Naive thymus-derived CD4-positive, alpha-beta T cell (primary cell): ENCODE results near the gene ADNP2. TPM values are rescaled to one million over a fixed set of nuclear protein-coding genes. Genes with fewer than 3 reads are reported as not detected.

Experiments used
- ATAC-seq: fragments of 150-1000 bp; cut with Tn5 transposase; 2 replicates; pipeline ENCODE4 v1.10.0; 2021; ENCODE audit warnings: mild to moderate bottlenecking, moderate library complexity
- CTCF ChIA-PET: fragments of 350-600 bp; sonication (Branson Sonifier 250); formaldehyde crosslinking; loops from one replicate; lab custom pipeline; 2021; ENCODE audit warnings: antibody characterized with exemption; lab: Charles Lee
- POLR2A ChIA-PET: fragments of 350-600 bp; sonication (Branson Sonifier 250); formaldehyde crosslinking; loops from one replicate; lab custom pipeline; 2021; ENCODE audit warnings: antibody characterized with exemption, inconsistent platforms; lab: Charles Lee
- DNase-seq, 9 donors: peaks; one replicate each; pipeline versions ENCODE4 v3.0.0 to v3.0.0-alpha.2; 2020 to 2022; ENCODE audit warnings: mixed read lengths in 1 of 9
- H3K27ac ChIP-seq: one replicate; pipeline ENCODE4 v1.7.0; 2013; ENCODE audit warnings: mild to moderate bottlenecking, low read depth, low read length, moderate library complexity
- H3K27me3 ChIP-seq, 2 donors: one replicate each; pipeline ENCODE4 v1.7.0; 2013; ENCODE audit warnings: low read length in 2 of 2, mild to moderate bottlenecking in 2 of 2, moderate library complexity in 2 of 2; ENCODE audit not compliant: control insufficient read depth in 2 of 2, insufficient read depth in 2 of 2
- H3K36me3 ChIP-seq, 3 experiments: 1 replicate in 2 of 3; 2 replicates in 1 of 3; pipeline ENCODE4 v1.7.0; 2013; ENCODE audit warnings: low read length in 3 of 3, mild to moderate bottlenecking in 3 of 3, moderate library complexity in 1 of 3; ENCODE audit not compliant: insufficient read depth in 3 of 3, control insufficient read depth in 2 of 3
- H3K4me1 ChIP-seq, 2 donors: one replicate each; pipeline ENCODE4 v1.7.0; 2013; ENCODE audit warnings: low read length in 2 of 2, mild to moderate bottlenecking in 2 of 2, moderate library complexity in 1 of 2; ENCODE audit not compliant: control insufficient read depth in 2 of 2, insufficient read depth in 2 of 2
- H3K4me3 ChIP-seq: 2 replicates; pipeline ENCODE4 v1.7.0; 2013; ENCODE audit warnings: mild to moderate bottlenecking, low read length
- H3K9me3 ChIP-seq, 3 experiments: 1 replicate in 2 of 3; 2 replicates in 1 of 3; pipeline ENCODE4 v1.7.0; 2013; ENCODE audit warnings: low read length in 3 of 3; ENCODE audit not compliant: control insufficient read depth in 2 of 3
- H3K27ac Mint-ChIP-seq, 9 donors: one replicate each; pipeline ENCODE4 v1.8.0; 2020 to 2022; ENCODE audit warnings: mixed read lengths in 9 of 9, mild to moderate bottlenecking in 8 of 9, moderate library complexity in 5 of 9, inconsistent platforms in 2 of 9
- H3K27me3 Mint-ChIP-seq, 5 donors: one replicate each; pipeline ENCODE4 v1.8.0; 2021 to 2022; ENCODE audit warnings: mixed read lengths in 5 of 5, mild to moderate bottlenecking in 1 of 5
- H3K36me3 Mint-ChIP-seq, 5 donors: one replicate each; pipeline ENCODE4 v1.8.0; 2020 to 2022; ENCODE audit warnings: mixed read lengths in 5 of 5, mild to moderate bottlenecking in 3 of 5, inconsistent platforms in 1 of 5
- H3K4me1 Mint-ChIP-seq, 7 donors: one replicate each; pipeline ENCODE4 v1.8.0; 2020 to 2022; ENCODE audit warnings: mixed read lengths in 7 of 7, mild to moderate bottlenecking in 3 of 7, inconsistent platforms in 1 of 7
- H3K4me3 Mint-ChIP-seq, 10 donors: one replicate each; pipeline ENCODE4 v1.8.0; 2020 to 2022; ENCODE audit warnings: mild to moderate bottlenecking in 10 of 10, mixed read lengths in 10 of 10, moderate library complexity in 6 of 10, inconsistent platforms in 2 of 10
- H3K9me3 Mint-ChIP-seq, 11 donors: one replicate each; pipeline ENCODE4 v1.8.0; 2020 to 2022; ENCODE audit warnings: mixed read lengths in 11 of 11, mild to moderate bottlenecking in 4 of 11, inconsistent platforms in 1 of 11, moderate library complexity in 1 of 11
- intact Hi-C, 2 donors: fragments of 100-400 bp; cut with micrococcal nuclease; formaldehyde crosslinking; loops; one replicate each; pipeline ENCODE4 v1.15.1; 2023
- polyA plus RNA-seq, 2 donors: library from polyadenylated mRNA; unstranded; fragments of 300-500 nt; fragmentation: Illumina TruSeq; gene quantifications; one replicate each; pipeline ENCODE4 v1.2.3, GENCODE V29; 2021
- total RNA-seq, 6 experiments: library from RNA in 5 of 6; stranded (reverse) in 5 of 6; gene quantifications; 1 replicate in 5 of 6; 2 replicates in 1 of 6; pipeline ENCODE4 v1.2.3 and lab custom pipeline; 2021 to 2026

Gene ADNP2
- total and polyA plus RNA-seq, 7 experiments from 2014 or later: 10.3 to 41.4 (median 22.1) TPM

DNA sequence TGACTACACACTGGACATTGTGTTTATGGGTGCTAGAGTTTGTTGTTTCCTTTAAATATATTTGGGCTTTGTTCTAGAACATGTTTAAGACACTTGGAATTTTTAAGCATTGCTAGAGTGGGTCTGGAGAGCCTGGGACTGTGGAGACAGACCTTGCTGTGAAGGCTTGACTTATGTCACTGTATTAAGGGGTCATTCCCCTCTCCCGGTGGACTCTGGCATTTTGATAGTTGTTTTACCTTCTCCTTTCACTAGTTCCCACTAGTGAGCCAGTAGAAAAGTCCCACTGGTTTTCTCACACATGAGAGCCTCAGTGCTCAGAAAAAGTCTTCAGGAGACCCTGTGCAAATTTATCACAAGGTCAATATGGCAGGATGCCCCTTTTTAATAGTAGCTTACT, 18.6 kb downstream of the ADNP2 start:
- intact Hi-C loops: no loop called here
- Mint-ChIP-seq H3K4me1 (peaks cover 22 to 65% (median 59%) of the 10 kb centered on the region in 7 donors), H3K27ac (peak overlapping the region in 1 of 9 donors; percentile 28), H3K4me3 (peak overlapping the region in 4 of 10 donors; percentile 7 to 62 (median 18)), H3K27me3 (no peaks in the 10 kb centered on the region), H3K9me3 (peaks cover 0 to 6% (median 0%) of the 10 kb centered on the region in 11 donors), H3K36me3 (peaks cover 3 to 55% (median 30%) of the 10 kb centered on the region in 5 donors)
- no peak for DNase-seq
- Histone ChIP-seq H3K27ac (no peak overlapping the region), H3K9me3 (no peaks in the 10 kb centered on the region), H3K27me3 (no peaks in the 10 kb centered on the region), H3K4me3 (no peak overlapping the region), H3K4me1 (peaks cover 5 to 6% of the 10 kb centered on the region in 2 donors), H3K36me3 (peaks cover 0 to 4% (median 0%) of the 10 kb centered on the region in 3 experiments)
- CTCF ChIA-PET: no interaction called here
- POLR2A ChIA-PET: no interaction called here
- no peak for ATAC-seq

GRCh38 chr18:80129672-80130367, 20.8 kb downstream of the ADNP2 start:
- peaks cover 7 to 58% (median 43%) of the 10 kb centered on the region in 5 donors for H3K36me3 Mint-ChIP-seq
- Histone ChIP-seq H3K36me3 (peaks cover 0 to 18% (median 4%) of the 10 kb centered on the region in 3 experiments), H3K4me1 (peaks cover 5 to 6% of the 10 kb centered on the region in 2 donors), H3K9me3 (no peaks in the 10 kb centered on the region), H3K4me3 (no peak overlapping the region), H3K27ac (no peak overlapping the region), H3K27me3 (no peaks in the 10 kb centered on the region)
- ATAC-seq (no peak), DNase-seq (no peak)
- no peaks in the 10 kb centered on the region for H3K27me3 Mint-ChIP-seq
- peaks cover 0 to 6% (median 0%) of the 10 kb centered on the region in 11 donors for H3K9me3 Mint-ChIP-seq
- H3K27ac Mint-ChIP-seq: peak overlapping the region in 2 of 9 donors; percentile 7 to 28
- peaks cover 22 to 57% (median 50%) of the 10 kb centered on the region in 7 donors for H3K4me1 Mint-ChIP-seq
- ChIA-PET POLR2A (no interaction called here), CTCF (no interaction called here)
- no peak overlapping the region for H3K4me3 Mint-ChIP-seq
- intact Hi-C loops: no loop called here

DNA sequence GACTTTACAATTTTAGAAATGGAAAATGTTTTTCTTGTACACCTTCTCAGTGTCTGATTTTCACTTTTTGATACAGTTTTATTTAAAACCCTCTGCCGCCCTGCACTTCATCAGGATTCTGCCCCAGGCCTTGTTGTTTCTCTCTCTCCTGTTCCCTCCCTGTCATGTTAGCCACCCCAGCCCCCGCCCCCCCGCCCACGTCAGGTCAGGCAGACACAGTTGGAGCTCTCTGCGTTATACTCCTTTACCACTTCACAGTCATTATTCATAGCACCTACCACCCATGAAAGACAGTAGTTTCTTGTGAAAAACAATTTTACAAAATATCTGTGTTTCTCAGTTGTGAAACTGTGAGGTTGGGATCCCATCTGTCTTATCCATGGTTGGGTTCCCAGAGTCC, 21.5 kb downstream of the ADNP2 start:
- ChIA-PET CTCF (no interaction called here), POLR2A (no interaction called here)
- Mint-ChIP-seq H3K4me3 (no peak overlapping the region), H3K9me3 (peaks cover 0 to 6% (median 0%) of the 10 kb centered on the region in 11 donors), H3K27me3 (no peaks in the 10 kb centered on the region), H3K36me3 (peaks cover 9 to 63% (median 50%) of the 10 kb centered on the region in 5 donors), H3K4me1 (peaks cover 22 to 57% (median 50%) of the 10 kb centered on the region in 7 donors), H3K27ac (peak overlapping the region in 1 of 9 donors; percentile 43)
- no peak overlapping the region for H3K4me3 ChIP-seq
- no peaks in the 10 kb centered on the region for H3K27me3 ChIP-seq
- no peaks in the 10 kb centered on the region for H3K9me3 ChIP-seq
- intact Hi-C loops: no loop called here
- H3K27ac ChIP-seq: no peak overlapping the region
- no peak for ATAC-seq
- peaks cover 5 to 6% of the 10 kb centered on the region in 2 donors for H3K4me1 ChIP-seq
- DNase-seq: no peak
- H3K36me3 ChIP-seq: peaks cover 0 to 25% (median 4%) of the 10 kb centered on the region in 3 experiments

DNA sequence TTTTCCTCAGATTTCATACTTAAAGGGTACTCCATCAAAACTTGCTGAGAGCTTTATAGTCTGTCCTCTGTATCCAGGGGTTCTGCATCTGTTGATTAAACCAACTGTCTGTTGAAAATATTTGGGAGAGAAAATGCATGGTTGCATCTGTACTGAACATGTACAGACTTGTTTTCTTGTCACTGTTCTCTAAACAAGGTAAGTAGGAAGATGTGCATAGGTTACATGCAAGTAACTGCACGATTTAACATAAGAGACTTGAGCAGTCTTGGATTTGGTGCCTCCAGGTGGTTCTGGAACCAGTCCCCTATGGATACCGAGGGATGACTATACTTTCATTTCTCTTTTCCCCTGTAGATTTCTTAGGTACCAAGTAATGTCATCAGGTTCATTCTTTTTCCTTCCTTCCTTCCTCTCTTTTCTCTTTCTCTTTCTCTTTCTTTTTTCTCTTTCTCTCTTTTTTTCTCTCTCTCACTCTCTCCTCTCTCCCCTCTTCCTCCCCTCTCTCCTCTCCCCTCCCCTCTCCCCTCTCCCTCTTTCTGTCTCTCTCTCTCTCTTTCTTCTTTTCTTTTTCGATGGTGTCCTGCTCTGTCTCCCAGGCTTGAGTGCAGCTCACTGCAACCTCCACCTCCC, 23.2 kb downstream of the ADNP2 start:
- H3K4me3 Mint-ChIP-seq: peak overlapping the region in 1 of 10 donors; percentile 23
- intact Hi-C loops: loop anchor here in 1 of 2 donors (2.0 kb wide), 1 partner anchor 23 kb away; the partner anchor contains the start of gene ADNP2
- H3K36me3 Mint-ChIP-seq: peaks cover 17 to 65% (median 49%) of the 10 kb centered on the region in 5 donors
- Histone ChIP-seq H3K4me3 (no peak overlapping the region), H3K27me3 (no peaks in the 10 kb centered on the region), H3K4me1 (no peaks in the 10 kb centered on the region), H3K27ac (no peak overlapping the region), H3K9me3 (no peaks in the 10 kb centered on the region), H3K36me3 (peaks cover 3 to 43% (median 4%) of the 10 kb centered on the region in 3 experiments)
- peaks cover 12 to 41% (median 34%) of the 10 kb centered on the region in 7 donors for H3K4me1 Mint-ChIP-seq
- H3K9me3 Mint-ChIP-seq: peaks cover 0 to 2% (median 0%) of the 10 kb centered on the region in 11 donors
- ATAC-seq: no peak
- ChIA-PET POLR2A (no interaction called here), CTCF (no interaction called here)
- no peaks in the 10 kb centered on the region for H3K27me3 Mint-ChIP-seq
- DNase-seq: no peak
- peak overlapping the region in 2 of 9 donors; percentile 29 to 47 for H3K27ac Mint-ChIP-seq

- intact Hi-C loops: loop anchor here in 1 of 2 donors (2.0 kb wide), 1 partner anchor 24 kb away; the partner anchor contains the start of gene ADNP2
Measured at GRCh38 chr18:80133124-80133523, 24.1 kb downstream of the ADNP2 start.

DNA sequence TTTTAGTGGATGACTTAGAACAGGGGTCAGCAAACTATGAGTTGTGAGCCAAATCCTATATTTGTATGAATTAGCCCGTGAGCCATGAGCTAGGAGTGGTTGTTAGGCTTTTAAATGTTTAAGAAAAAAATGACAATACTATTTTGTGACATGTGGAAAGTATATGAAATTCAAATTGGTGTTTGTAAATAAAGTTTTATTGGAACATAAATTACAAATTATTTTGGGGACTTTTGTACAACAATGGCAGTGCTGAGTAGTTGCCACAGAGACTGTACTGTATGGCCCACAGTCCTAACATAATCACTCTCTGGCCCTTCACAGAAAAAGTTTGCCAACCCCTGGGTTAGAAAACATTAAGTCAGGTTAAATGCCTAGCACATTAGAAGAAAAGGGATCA, 26.1 kb downstream of the ADNP2 start:
- Mint-ChIP-seq H3K4me1 (peaks cover 9 to 30% (median 15%) of the 10 kb centered on the region in 7 donors), H3K9me3 (no peaks in the 10 kb centered on the region), H3K36me3 (peaks cover 21 to 76% (median 46%) of the 10 kb centered on the region in 5 donors), H3K4me3 (no peak overlapping the region), H3K27ac (no peak overlapping the region), H3K27me3 (no peaks in the 10 kb centered on the region)
- DNase-seq (no peak), ATAC-seq (no peak)
- Histone ChIP-seq H3K27me3 (no peaks in the 10 kb centered on the region), H3K9me3 (no peaks in the 10 kb centered on the region), H3K4me3 (no peak overlapping the region), H3K4me1 (no peaks in the 10 kb centered on the region), H3K36me3 (peaks cover 4 to 60% (median 11%) of the 10 kb centered on the region in 3 experiments), H3K27ac (no peak overlapping the region)
- intact Hi-C loops: no loop called here
- ChIA-PET POLR2A (no interaction called here), CTCF (no interaction called here)

More at GRCh38 chr18:80133124-80133523, 24.1 kb downstream of the ADNP2 start:
- DNase-seq: no peak
- H3K36me3 Mint-ChIP-seq: peaks cover 21 to 67% (median 48%) of the 10 kb centered on the region in 5 donors
- ChIA-PET CTCF (no interaction called here), POLR2A (no interaction called here)
- ATAC-seq: no peak
- no peaks in the 10 kb centered on the region for H3K27me3 Mint-ChIP-seq
- peak overlapping the region in 1 of 10 donors; percentile 18 for H3K4me3 Mint-ChIP-seq
- peak overlapping the region in 1 of 9 donors; percentile 47 for H3K27ac Mint-ChIP-seq
- H3K4me1 Mint-ChIP-seq: peaks cover 9 to 39% (median 25%) of the 10 kb centered on the region in 7 donors
- no peaks in the 10 kb centered on the region for H3K9me3 ChIP-seq
- no peaks in the 10 kb centered on the region for H3K27me3 ChIP-seq
- peaks cover 4 to 51% (median 8%) of the 10 kb centered on the region in 3 experiments for H3K36me3 ChIP-seq
- H3K9me3 Mint-ChIP-seq: no peaks in the 10 kb centered on the region
- no peak overlapping the region for H3K4me3 ChIP-seq
- no peak overlapping the region for H3K27ac ChIP-seq
- no peaks in the 10 kb centered on the region for H3K4me1 ChIP-seq
